CD14-positive monocyte (primary cell): ENCODE measurements around the gene SMARCAD1. TPM values are rescaled to one million over a fixed set of nuclear protein-coding genes. Genes with fewer than 3 reads are reported as not detected.
"Not testable (repeated sequence)": the region's sequence is repeated elsewhere in the genome, so short reads cannot be mapped to it uniquely, and the experiment has no call there.

Experiments used
- DNase-seq, 3 donors: peaks; one replicate each; pipeline ENCODE4 v3.0.0-alpha.2; 2011 to 2022
- H2AFZ ChIP-seq: 2 replicates; pipeline ENCODE4 v1.6.0; 2012; ENCODE audit warnings: mild to moderate bottlenecking, low read depth, low read length, inconsistent platforms; ENCODE audit not compliant: insufficient read depth, poor library complexity, severe bottlenecking
- H3K27ac ChIP-seq, 2 donors: 1 replicate in 1 of 2; 2 replicates in 1 of 2; pipeline ENCODE4 v1.5.1; 2012 to 2013; ENCODE audit warnings: low read length in 2 of 2, control low read depth in 1 of 2, inconsistent platforms in 1 of 2, low read depth in 1 of 2, mild to moderate bottlenecking in 1 of 2
- H3K27me3 ChIP-seq, 2 donors: one replicate each; pipeline versions ENCODE4 v1.6.0 to v1.6.1; 2011 to 2013; ENCODE audit warnings: low read length in 2 of 2; ENCODE audit not compliant: control insufficient read depth in 2 of 2, insufficient read depth in 2 of 2
- H3K36me3 ChIP-seq, 2 donors: replicated peaks in 1 of 2; 1 replicate in 1 of 2; 2 replicates in 1 of 2; pipeline versions ENCODE4 v1.5.1 to v1.6.1; 2012 to 2013; ENCODE audit warnings: low read length in 2 of 2, control low read depth in 1 of 2, inconsistent platforms in 1 of 2, mild to moderate bottlenecking in 1 of 2; ENCODE audit not compliant: insufficient read depth in 2 of 2, control insufficient read depth in 1 of 2
- H3K4me1 ChIP-seq, 2 donors: 1 replicate in 1 of 2; 2 replicates in 1 of 2; pipeline versions ENCODE4 v1.5.1 to v1.6.1; 2012 to 2013; ENCODE audit warnings: low read length in 2 of 2, control low read depth in 1 of 2, inconsistent platforms in 1 of 2, mild to moderate bottlenecking in 1 of 2, moderate library complexity in 1 of 2; ENCODE audit not compliant: insufficient read depth in 2 of 2, control insufficient read depth in 1 of 2
- H3K4me2 ChIP-seq: replicated peaks from 2 replicates; pipeline ENCODE3; 2012; ENCODE audit warnings: low read length, moderate library complexity, mild to moderate bottlenecking; ENCODE audit not compliant: poor library complexity, severe bottlenecking; ENCODE audit errors: extremely low read depth
- H3K4me3 ChIP-seq, 3 experiments: fragments of 200-600 bp in 1 of 3; sonication (generic) in 1 of 3; replicated peaks in 1 of 3; 1 replicate in 2 of 3; 2 replicates in 1 of 3; pipeline ENCODE4 v1.5.1; 2011 to 2013; ENCODE audit warnings: low read length in 3 of 3, mild to moderate bottlenecking in 3 of 3, control low read depth in 2 of 3, low read depth in 2 of 3, inconsistent platforms in 1 of 3, moderate library complexity in 1 of 3
- H3K79me2 ChIP-seq: 2 replicates; pipeline ENCODE4 v1.6.0; 2012; ENCODE audit warnings: mild to moderate bottlenecking, control low read depth, inconsistent platforms, low read length, moderate library complexity; ENCODE audit not compliant: insufficient read depth
- H3K9ac ChIP-seq: 2 replicates; pipeline ENCODE4 v1.6.0; 2017; ENCODE audit warnings: low read length, mild to moderate bottlenecking; ENCODE audit not compliant: insufficient read depth, poor library complexity, severe bottlenecking
- H3K9me3 ChIP-seq, 2 donors: replicated peaks in 1 of 2; 1 replicate in 1 of 2; 2 replicates in 1 of 2; pipeline versions ENCODE4 v1.5.1 to v1.6.1; 2012 to 2013; ENCODE audit warnings: low read length in 2 of 2, control low read depth in 1 of 2; ENCODE audit not compliant: control insufficient read depth in 1 of 2, insufficient read depth in 1 of 2
- H4K20me1 ChIP-seq: 2 replicates; pipeline ENCODE4 v1.6.0; 2012; ENCODE audit warnings: mild to moderate bottlenecking, low read length, control low read depth, moderate library complexity; ENCODE audit not compliant: insufficient read depth
- H3K27ac Mint-ChIP-seq, 7 donors: one replicate each; pipeline ENCODE4 v1.8.0; 2020; ENCODE audit warnings: mild to moderate bottlenecking in 7 of 7, mixed read lengths in 7 of 7, moderate library complexity in 6 of 7, inconsistent platforms in 2 of 7
- H3K27me3 Mint-ChIP-seq, 3 donors: one replicate each; pipeline ENCODE4 v1.8.0; 2021 to 2022; ENCODE audit warnings: low read depth in 3 of 3, mild to moderate bottlenecking in 3 of 3, mixed read lengths in 3 of 3, moderate library complexity in 3 of 3, inconsistent platforms in 1 of 3
- H3K36me3 Mint-ChIP-seq, 2 donors: one replicate each; pipeline ENCODE4 v1.8.0; 2020; ENCODE audit warnings: mixed read lengths in 2 of 2, inconsistent platforms in 1 of 2, mild to moderate bottlenecking in 1 of 2
- H3K4me1 Mint-ChIP-seq: one replicate; pipeline ENCODE4 v1.8.0; 2020; ENCODE audit warnings: mild to moderate bottlenecking, mixed read lengths
- H3K4me3 Mint-ChIP-seq, 2 donors: one replicate each; pipeline ENCODE4 v1.8.0; 2020; ENCODE audit warnings: mild to moderate bottlenecking in 2 of 2, mixed read lengths in 2 of 2, moderate library complexity in 1 of 2
- H3K9me3 Mint-ChIP-seq, 7 donors: one replicate each; pipeline ENCODE4 v1.8.0; 2020 to 2022; ENCODE audit warnings: mixed read lengths in 7 of 7, mild to moderate bottlenecking in 6 of 7, moderate library complexity in 6 of 7, inconsistent platforms in 2 of 7
- WGBS: methylation state at CpG from one replicate; pipeline ENCODE4 v1.1.5; 2013; ENCODE audit warnings: missing lambda C conversion rate; ENCODE audit not compliant: insufficient coverage; 5-methylcytosine and 5-hydroxymethylcytosine counted together
- intact Hi-C, 2 donors: fragments of 100-400 bp; cut with micrococcal nuclease; formaldehyde crosslinking; loops; one replicate each; pipeline versions ENCODE4 v1.15.0 to v1.15.1; 2023
- polyA plus RNA-seq, 3 donors: library from polyadenylated mRNA; depleted of rRNA in 1 of 3; unstranded in 2 of 3; stranded (reverse) in 1 of 3; fragments of 300-500 nt in 2 of 3; fragments of >200 nt in 1 of 3; fragmentation: Illumina TruSeq in 2 of 3; gene quantifications; 1 replicate in 2 of 3; 2 replicates in 1 of 3; pipeline ENCODE4 v1.2.3, GENCODE V29; 2012 to 2021
- TF ChIP-seq, protein P1 (sequence below): fragments of 200-600 bp; IDR thresholded peaks from one replicate; pipeline ENCODE4 v1.8.0; 2022; ENCODE audit warnings: antibody characterized with exemption, mild to moderate bottlenecking

The SMARCAD1 gene
- polyA plus RNA-seq, 3 donors, result 4.9 to 7.0 (median 6.6) TPM

DNA sequence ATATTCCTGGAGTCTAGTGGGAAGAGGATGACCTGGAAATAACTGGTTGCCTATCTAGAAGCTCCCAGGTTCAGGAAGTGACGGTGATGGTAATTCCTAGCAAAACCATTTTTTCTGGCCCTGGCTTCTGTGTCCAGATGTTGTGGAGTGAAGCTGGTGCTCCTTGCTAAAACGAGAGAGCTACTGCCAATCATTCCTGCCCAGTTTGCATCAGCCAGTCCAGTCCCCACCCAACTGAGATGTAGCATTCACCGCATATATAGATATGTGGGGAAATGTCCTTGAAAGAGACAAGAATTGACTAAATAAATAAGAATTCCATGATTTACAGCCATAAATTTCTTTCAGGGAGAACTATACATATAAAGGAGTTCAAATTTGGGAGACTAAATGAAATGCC lies 128.6 kb downstream of the SMARCAD1 start:
- H3K9ac ChIP-seq, result no peak overlapping the region
- H3K9me3 ChIP-seq, result peaks cover 0 to 3% of the 10 kb centered on the region in 2 donors
- TF ChIP-seq, protein P1, sequence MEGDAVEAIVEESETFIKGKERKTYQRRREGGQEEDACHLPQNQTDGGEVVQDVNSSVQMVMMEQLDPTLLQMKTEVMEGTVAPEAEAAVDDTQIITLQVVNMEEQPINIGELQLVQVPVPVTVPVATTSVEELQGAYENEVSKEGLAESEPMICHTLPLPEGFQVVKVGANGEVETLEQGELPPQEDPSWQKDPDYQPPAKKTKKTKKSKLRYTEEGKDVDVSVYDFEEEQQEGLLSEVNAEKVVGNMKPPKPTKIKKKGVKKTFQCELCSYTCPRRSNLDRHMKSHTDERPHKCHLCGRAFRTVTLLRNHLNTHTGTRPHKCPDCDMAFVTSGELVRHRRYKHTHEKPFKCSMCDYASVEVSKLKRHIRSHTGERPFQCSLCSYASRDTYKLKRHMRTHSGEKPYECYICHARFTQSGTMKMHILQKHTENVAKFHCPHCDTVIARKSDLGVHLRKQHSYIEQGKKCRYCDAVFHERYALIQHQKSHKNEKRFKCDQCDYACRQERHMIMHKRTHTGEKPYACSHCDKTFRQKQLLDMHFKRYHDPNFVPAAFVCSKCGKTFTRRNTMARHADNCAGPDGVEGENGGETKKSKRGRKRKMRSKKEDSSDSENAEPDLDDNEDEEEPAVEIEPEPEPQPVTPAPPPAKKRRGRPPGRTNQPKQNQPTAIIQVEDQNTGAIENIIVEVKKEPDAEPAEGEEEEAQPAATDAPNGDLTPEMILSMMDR, result no peak
- Mint-ChIP-seq H3K9me3 (peaks cover 0 to 5% (median 3%) of the 10 kb centered on the region in 7 donors), H3K4me3 (no peak overlapping the region), H3K4me1 (peaks cover 12% of the 10 kb centered on the region), H3K27me3 (peaks cover 0 to 3% (median 0%) of the 10 kb centered on the region in 3 donors), H3K27ac (no peak overlapping the region), H3K36me3 (no peaks in the 10 kb centered on the region)
- H3K79me2 ChIP-seq, result no peaks in the 10 kb centered on the region
- DNase-seq, result no peak
- H3K36me3 ChIP-seq, result no peaks in the 10 kb centered on the region
- H3K27ac ChIP-seq, result no peak overlapping the region
- no peak overlapping the region for H3K4me2 ChIP-seq
- 43% methylated on average over 1 of the region's 3 CpGs for WGBS
- no peak overlapping the region for H3K4me3 ChIP-seq
- H3K27me3 ChIP-seq, result no peaks in the 10 kb centered on the region
- H4K20me1 ChIP-seq, result no peaks in the 10 kb centered on the region
- peaks cover 0 to 7% of the 10 kb centered on the region in 2 donors for H3K4me1 ChIP-seq
- no peak overlapping the region for H2AFZ ChIP-seq
- intact Hi-C loops, result no loop called here

GRCh38 chr4:94336791-94337190 lies 129.1 kb downstream of the SMARCAD1 start:
- H3K9me3 Mint-ChIP-seq, H3K9me3 ChIP-seq, DNase-seq, H3K4me1 ChIP-seq, intact Hi-C loops, H3K27ac ChIP-seq, H3K9ac ChIP-seq, H3K4me3 Mint-ChIP-seq, H2AFZ ChIP-seq, H3K4me3 ChIP-seq, H3K27me3 ChIP-seq, H3K4me2 ChIP-seq, H4K20me1 ChIP-seq, H3K27ac Mint-ChIP-seq, H3K27me3 Mint-ChIP-seq, H3K36me3 Mint-ChIP-seq, H3K79me2 ChIP-seq, H3K36me3 ChIP-seq: not testable (repeated sequence)
- 83% methylated on average over 2 of the region's 5 CpGs for WGBS
- H3K4me1 Mint-ChIP-seq, result peaks cover 12% of the 10 kb centered on the region
